ENCODE results near the gene CSGALNACT2.

The CSGALNACT2 gene

DNA sequence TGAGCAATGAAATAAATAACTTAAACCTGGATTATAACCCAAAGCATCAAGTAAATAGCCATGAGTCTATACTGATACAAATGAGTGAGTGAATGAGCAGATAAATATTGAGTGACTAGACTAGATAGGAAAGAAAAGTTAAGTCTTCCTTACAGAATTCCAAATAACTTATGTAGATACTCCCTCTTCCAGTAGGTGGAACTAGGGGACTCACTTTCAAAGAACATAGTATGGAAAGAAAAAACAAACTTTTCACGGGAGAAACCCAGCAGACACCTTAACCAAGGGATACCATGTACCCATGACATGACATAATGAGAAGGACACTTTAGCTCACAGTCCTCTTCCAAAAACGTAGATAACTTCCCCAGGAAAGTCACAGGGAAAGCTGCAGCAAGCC is 32.2 kb downstream of the CSGALNACT2 start:
- TF ChIP-seq, protein P1, sequence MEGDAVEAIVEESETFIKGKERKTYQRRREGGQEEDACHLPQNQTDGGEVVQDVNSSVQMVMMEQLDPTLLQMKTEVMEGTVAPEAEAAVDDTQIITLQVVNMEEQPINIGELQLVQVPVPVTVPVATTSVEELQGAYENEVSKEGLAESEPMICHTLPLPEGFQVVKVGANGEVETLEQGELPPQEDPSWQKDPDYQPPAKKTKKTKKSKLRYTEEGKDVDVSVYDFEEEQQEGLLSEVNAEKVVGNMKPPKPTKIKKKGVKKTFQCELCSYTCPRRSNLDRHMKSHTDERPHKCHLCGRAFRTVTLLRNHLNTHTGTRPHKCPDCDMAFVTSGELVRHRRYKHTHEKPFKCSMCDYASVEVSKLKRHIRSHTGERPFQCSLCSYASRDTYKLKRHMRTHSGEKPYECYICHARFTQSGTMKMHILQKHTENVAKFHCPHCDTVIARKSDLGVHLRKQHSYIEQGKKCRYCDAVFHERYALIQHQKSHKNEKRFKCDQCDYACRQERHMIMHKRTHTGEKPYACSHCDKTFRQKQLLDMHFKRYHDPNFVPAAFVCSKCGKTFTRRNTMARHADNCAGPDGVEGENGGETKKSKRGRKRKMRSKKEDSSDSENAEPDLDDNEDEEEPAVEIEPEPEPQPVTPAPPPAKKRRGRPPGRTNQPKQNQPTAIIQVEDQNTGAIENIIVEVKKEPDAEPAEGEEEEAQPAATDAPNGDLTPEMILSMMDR (IDR thresholded peaks at IDR 0.05; ENCODE audit: insufficient read depth, low read length, poor library complexity, severe bottlenecking): no peak
- no peak for TF ChIP-seq EZH2phosphoT487 (conservative IDR thresholded peaks at IDR 0.05; ENCODE audit: low read length)

DNA sequence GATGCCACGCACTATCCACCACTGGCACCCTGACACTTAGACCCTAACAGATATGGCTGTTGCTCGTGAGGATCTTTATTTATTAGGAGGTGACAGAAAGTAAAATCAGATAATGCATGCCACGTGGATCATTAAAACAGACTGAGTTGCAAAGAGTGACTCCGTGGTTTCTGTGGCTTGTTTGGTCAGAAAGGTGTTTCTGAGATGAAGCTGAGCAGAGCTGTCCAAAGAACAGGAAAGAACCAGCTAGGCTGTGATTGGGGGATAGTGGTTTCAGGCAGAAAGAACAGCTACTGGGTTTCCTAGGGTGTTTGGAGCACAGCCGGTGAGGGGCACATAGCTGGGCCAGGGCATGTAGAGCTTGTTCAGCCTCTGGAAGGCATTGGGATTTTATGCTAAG is 34.4 kb downstream of the CSGALNACT2 start:
- H2AFZ ChIP-seq (ENCODE audit: low read depth, low read length, severe bottlenecking): no peak overlapping the region
- H3K27ac ChIP-seq (ENCODE audit: low read depth, low read length): no peak overlapping the region
- H3K79me2 ChIP-seq (ENCODE audit: insufficient read depth, low read length): no peaks in the 10 kb centered on the region
- no peak overlapping the region for H3K4me2 ChIP-seq (ENCODE audit: low read depth, low read length, poor library complexity, severe bottlenecking)
- H3K4me3 ChIP-seq (ENCODE audit: insufficient read depth, low read length, poor library complexity, severe bottlenecking): no peak overlapping the region
- no peaks in the 10 kb centered on the region for H3F3A ChIP-seq (ENCODE audit: insufficient read depth)
- TF ChIP-seq, protein P1 (IDR thresholded peaks at IDR 0.05; ENCODE audit: insufficient read depth, low read length, poor library complexity, severe bottlenecking): no peak
- TF ChIP-seq EZH2phosphoT487 (conservative IDR thresholded peaks at IDR 0.05; ENCODE audit: low read length): no peak
- no peak overlapping the region for H3K9ac ChIP-seq (ENCODE audit: low read length)
- no peaks in the 10 kb centered on the region for H3K9me3 ChIP-seq (ENCODE audit: insufficient read depth, low read length)
- no peaks in the 10 kb centered on the region for H3K9me2 ChIP-seq (replicated peaks; ENCODE audit: insufficient read depth, low read length)
- H3K36me3 ChIP-seq (ENCODE audit: low read length): no peaks in the 10 kb centered on the region
- no peaks in the 10 kb centered on the region for H4K20me1 ChIP-seq (ENCODE audit: low read depth, low read length)
- H3K27me3 ChIP-seq (ENCODE audit: low read length): no peaks in the 10 kb centered on the region

More for the DNA sequence above, 32.2 kb downstream of the CSGALNACT2 start:
- Histone ChIP-seq H3K4me3 (ENCODE audit: insufficient read depth, low read length, poor library complexity, severe bottlenecking) (no peak overlapping the region), H3K27ac (ENCODE audit: low read depth, low read length) (no peak overlapping the region), H3F3A (ENCODE audit: insufficient read depth) (no peaks in the 10 kb centered on the region), H3K27me3 (ENCODE audit: low read length) (no peaks in the 10 kb centered on the region), H3K79me2 (ENCODE audit: insufficient read depth, low read length) (no peaks in the 10 kb centered on the region), H3K36me3 (ENCODE audit: low read length) (no peaks in the 10 kb centered on the region), H3K9me2 (replicated peaks; ENCODE audit: insufficient read depth, low read length) (no peaks in the 10 kb centered on the region), H2AFZ (ENCODE audit: low read depth, low read length, severe bottlenecking) (no peak overlapping the region), H4K20me1 (ENCODE audit: low read depth, low read length) (no peaks in the 10 kb centered on the region), H3K4me2 (ENCODE audit: low read depth, low read length, poor library complexity, severe bottlenecking) (no peak overlapping the region), H3K9me3 (ENCODE audit: insufficient read depth, low read length) (no peaks in the 10 kb centered on the region), H3K9ac (ENCODE audit: low read length) (no peak overlapping the region)

DNA sequence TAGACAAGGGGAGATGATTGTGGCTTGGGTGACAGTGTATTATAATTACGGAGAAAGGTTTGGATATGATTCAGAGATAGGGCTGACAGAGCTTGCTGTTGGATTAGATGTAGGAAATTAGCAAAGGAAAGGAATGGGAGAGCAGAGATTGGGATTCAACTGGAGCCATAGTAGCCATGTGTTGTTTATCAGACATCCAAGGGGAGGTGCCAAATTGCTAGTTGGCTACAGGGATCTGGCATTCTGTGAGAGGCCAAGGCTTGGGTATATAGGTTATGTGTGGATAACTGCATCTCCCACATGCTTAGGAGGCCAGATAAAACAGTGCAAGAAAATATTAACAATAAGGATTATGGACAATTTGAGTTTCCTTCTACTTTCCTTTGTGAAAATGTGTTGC is 34.9 kb downstream of the CSGALNACT2 start:
- 0 out of 2 replicates have a peak, but pooled peaks cover 2% of the 10 kb centered on the region for H3K36me3 ChIP-seq (ENCODE audit: low read length)
- H4K20me1 ChIP-seq (ENCODE audit: low read depth, low read length): no peaks in the 10 kb centered on the region

More for the DNA sequence above, 34.9 kb downstream of the CSGALNACT2 start:
- H2AFZ ChIP-seq (ENCODE audit: low read depth, low read length, severe bottlenecking): no peak overlapping the region
- no peaks in the 10 kb centered on the region for H3F3A ChIP-seq (ENCODE audit: insufficient read depth)
- no peaks in the 10 kb centered on the region for H3K79me2 ChIP-seq (ENCODE audit: insufficient read depth, low read length)
- no peak overlapping the region for H3K27ac ChIP-seq (ENCODE audit: low read depth, low read length)
- no peaks in the 10 kb centered on the region for H3K27me3 ChIP-seq (ENCODE audit: low read length)
- H3K9me3 ChIP-seq (ENCODE audit: insufficient read depth, low read length): no peaks in the 10 kb centered on the region
- H3K4me2 ChIP-seq (ENCODE audit: low read depth, low read length, poor library complexity, severe bottlenecking): no peak overlapping the region
- TF ChIP-seq, protein P1 (IDR thresholded peaks at IDR 0.05; ENCODE audit: insufficient read depth, low read length, poor library complexity, severe bottlenecking): no peak
- TF ChIP-seq EZH2phosphoT487 (conservative IDR thresholded peaks at IDR 0.05; ENCODE audit: low read length): no peak
- no peaks in the 10 kb centered on the region for H3K9me2 ChIP-seq (replicated peaks; ENCODE audit: insufficient read depth, low read length)
- no peak overlapping the region for H3K4me3 ChIP-seq (ENCODE audit: insufficient read depth, low read length, poor library complexity, severe bottlenecking)
- H3K9ac ChIP-seq (ENCODE audit: low read length): no peak overlapping the region

All from SU-DHL-6 (cell line).